Gastrocnemius medialis (tissue), 4 donors: ENCODE measurements around the gene SPEM1. TPM values are rescaled to one million over a fixed set of nuclear protein-coding genes. Genes with fewer than 3 reads are reported as not detected.
A peak's percentile ranks its signal among the peaks of the same experiment; 100 is the strongest.

Source experiments
- ATAC-seq, 2 donors: fragments of 150-250 bp; one replicate each; pipeline ENCODE4 v1.9.1; 2016
- DNase-seq, 2 donors: peaks; one replicate each; pipeline ENCODE4 v3.0.0-alpha.2; 2019
- H3K27ac ChIP-seq, 4 donors: fragments of 200-600 bp; sonication (generic); 1 replicate in 1 of 4; 2 replicates in 3 of 4; pipeline ENCODE4 v1.5.1; 2016 to 2018; ENCODE audit warnings: mild to moderate bottlenecking in 2 of 4, moderate library complexity in 1 of 4
- H3K27me3 ChIP-seq, 3 donors: fragments of 200-600 bp; sonication (generic) in 2 of 3; 1 replicate in 1 of 3; 2 replicates in 2 of 3; pipeline versions ENCODE4 v1.5.1 to v1.6.0; 2016 to 2019; ENCODE audit warnings: mild to moderate bottlenecking in 1 of 3, moderate library complexity in 1 of 3
- H3K36me3 ChIP-seq, 2 donors: fragments of 200-600 bp; sonication (generic) in 1 of 2; one replicate each; pipeline ENCODE4 v1.5.1; 2017 to 2018
- H3K4me1 ChIP-seq, 2 donors: fragments of 200-600 bp; sonication (generic) in 1 of 2; one replicate each; pipeline ENCODE4 v1.5.1; 2016 to 2017; ENCODE audit warnings: mild to moderate bottlenecking in 2 of 2
- H3K4me3 ChIP-seq, 4 donors: fragments of 200-600 bp; sonication (generic) in 3 of 4; 1 replicate in 1 of 4; 2 replicates in 3 of 4; pipeline ENCODE4 v1.5.1; 2016 to 2019; ENCODE audit warnings: mild to moderate bottlenecking in 2 of 4
- H3K9me3 ChIP-seq, 3 donors: fragments of 200-600 bp; sonication (generic) in 2 of 3; 1 replicate in 1 of 3; 2 replicates in 2 of 3; pipeline ENCODE4 v1.5.1; 2016 to 2019
- POLR2A ChIP-seq, 2 donors: fragments of 450-650 bp; IDR thresholded peaks; one replicate each; pipeline ENCODE4 v1.6.1; 2017; ENCODE audit warnings: antibody characterized with exemption in 2 of 2, mild to moderate bottlenecking in 2 of 2, moderate library complexity in 2 of 2
- in situ Hi-C, 4 donors: fragments of 200-750 bp; cut with MboI; loops; one replicate each; pipeline versions ENCODE4 v1.15.0 to v1.8.0; 2017; ENCODE audit warnings: low sequenced_read_pairs in 4 of 4
- intact Hi-C: fragments of 100-400 bp; cut with DNase I; formaldehyde crosslinking; loops from one replicate; pipeline ENCODE4 v1.15.1; 2023; ENCODE audit warnings: low total_unique reads
- total RNA-seq, 4 donors: library from RNA; depleted of rRNA; stranded (reverse); fragments of >200 nt; gene quantifications; one replicate each; pipeline versions ENCODE4 v1.1.0 to v1.2.3, GENCODE V29; 2016
- TF ChIP-seq, protein P1 (sequence below), 5 experiments: fragments of 450-650 bp in 3 of 5; fragments of 200-600 bp in 2 of 5; sonication (generic) in 2 of 5; IDR thresholded peaks in 4 of 5; conservative IDR thresholded peaks in 1 of 5; 1 replicate in 4 of 5; 2 replicates in 1 of 5; pipeline ENCODE4 v1.5.1; 2016 to 2019; ENCODE audit warnings: antibody characterized with exemption in 5 of 5, mild to moderate bottlenecking in 3 of 5, moderate library complexity in 3 of 5

The SPEM1 gene
- total RNA-seq, 4 donors from 2014 or later: not detected

DNA sequence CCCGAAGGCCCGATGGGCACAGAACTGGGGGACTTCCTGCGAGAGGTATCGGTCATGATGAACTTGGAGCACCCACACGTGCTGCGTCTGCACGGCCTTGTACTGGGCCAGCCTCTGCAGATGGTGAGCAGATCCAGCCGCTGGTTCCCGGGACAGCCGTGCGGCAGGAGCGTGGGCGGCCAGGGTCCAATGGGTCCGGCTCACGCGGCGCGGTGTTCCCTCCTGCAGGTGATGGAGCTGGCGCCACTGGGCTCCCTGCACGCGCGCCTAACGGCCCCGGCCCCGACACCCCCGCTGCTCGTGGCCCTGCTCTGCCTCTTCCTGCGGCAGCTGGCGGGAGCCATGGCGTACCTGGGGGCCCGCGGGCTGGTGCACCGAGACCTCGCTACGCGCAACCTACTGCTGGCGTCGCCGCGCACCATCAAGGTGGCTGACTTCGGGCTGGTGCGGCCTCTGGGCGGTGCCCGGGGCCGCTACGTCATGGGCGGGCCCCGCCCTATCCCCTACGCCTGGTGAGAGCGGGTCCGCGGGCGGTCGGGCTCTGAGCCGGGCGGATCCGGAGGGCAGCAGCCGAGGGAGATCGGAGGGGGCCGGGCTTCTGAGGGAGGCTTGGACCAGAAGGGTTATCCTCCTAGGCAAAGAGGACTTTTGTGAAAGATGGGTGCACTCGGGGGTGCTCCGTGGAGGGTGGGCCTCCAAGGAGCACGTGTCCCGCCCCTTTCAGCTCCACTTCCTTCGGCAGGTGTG is 36.2 kb upstream of the SPEM1 start:
- intact Hi-C loops: no loop called here
- Histone ChIP-seq H3K27me3 (peaks cover 17 to 29% (median 24%) of the 10 kb centered on the region in 3 donors), H3K27ac (no peak overlapping the region)

DNA sequence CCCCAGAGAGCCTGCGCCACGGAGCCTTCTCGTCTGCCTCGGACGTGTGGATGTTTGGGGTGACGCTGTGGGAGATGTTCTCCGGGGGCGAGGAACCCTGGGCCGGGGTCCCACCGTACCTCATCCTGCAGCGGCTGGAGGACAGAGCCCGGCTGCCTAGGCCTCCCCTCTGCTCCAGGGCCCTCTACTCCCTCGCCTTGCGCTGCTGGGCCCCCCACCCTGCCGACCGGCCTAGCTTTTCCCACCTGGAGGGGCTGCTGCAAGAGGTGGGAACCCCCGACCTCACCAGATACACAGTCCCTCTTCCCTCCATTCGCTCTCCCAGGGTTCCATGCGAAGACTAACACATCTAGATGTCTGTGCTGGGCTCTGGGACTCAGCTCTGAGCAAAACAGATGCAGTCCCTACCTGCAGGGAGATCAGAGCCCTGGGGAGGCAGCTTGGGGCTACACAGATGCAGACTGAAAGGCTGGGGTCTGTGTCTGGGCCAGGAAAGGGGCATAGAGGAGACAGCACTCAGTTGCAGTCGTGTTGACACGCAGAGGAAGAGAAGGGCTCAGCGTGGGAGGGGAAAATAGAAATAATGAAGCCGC is 35.5 kb upstream of the SPEM1 start:
- peaks cover 18 to 25% of the 10 kb centered on the region in 2 donors for H3K4me1 ChIP-seq
- H3K36me3 ChIP-seq: peaks cover 0 to 3% of the 10 kb centered on the region in 2 donors
- H3K27me3 ChIP-seq: peaks cover 17 to 29% (median 24%) of the 10 kb centered on the region in 3 donors
- TF ChIP-seq POLR2A (IDR thresholded peaks at IDR 0.05): no peak
- TF ChIP-seq, protein P1, sequence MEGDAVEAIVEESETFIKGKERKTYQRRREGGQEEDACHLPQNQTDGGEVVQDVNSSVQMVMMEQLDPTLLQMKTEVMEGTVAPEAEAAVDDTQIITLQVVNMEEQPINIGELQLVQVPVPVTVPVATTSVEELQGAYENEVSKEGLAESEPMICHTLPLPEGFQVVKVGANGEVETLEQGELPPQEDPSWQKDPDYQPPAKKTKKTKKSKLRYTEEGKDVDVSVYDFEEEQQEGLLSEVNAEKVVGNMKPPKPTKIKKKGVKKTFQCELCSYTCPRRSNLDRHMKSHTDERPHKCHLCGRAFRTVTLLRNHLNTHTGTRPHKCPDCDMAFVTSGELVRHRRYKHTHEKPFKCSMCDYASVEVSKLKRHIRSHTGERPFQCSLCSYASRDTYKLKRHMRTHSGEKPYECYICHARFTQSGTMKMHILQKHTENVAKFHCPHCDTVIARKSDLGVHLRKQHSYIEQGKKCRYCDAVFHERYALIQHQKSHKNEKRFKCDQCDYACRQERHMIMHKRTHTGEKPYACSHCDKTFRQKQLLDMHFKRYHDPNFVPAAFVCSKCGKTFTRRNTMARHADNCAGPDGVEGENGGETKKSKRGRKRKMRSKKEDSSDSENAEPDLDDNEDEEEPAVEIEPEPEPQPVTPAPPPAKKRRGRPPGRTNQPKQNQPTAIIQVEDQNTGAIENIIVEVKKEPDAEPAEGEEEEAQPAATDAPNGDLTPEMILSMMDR (IDR thresholded peaks at IDR 0.05 in 4 of 5, conservative IDR thresholded peaks at IDR 0.05 in 1 of 5): no peak
- H3K4me3 ChIP-seq: peak overlapping the region in 3 of 4 donors; percentile 42 to 49 (median 44)
- no peaks in the 10 kb centered on the region for H3K9me3 ChIP-seq
- no peak overlapping the region for H3K27ac ChIP-seq
- no peak for ATAC-seq
- intact Hi-C loops: no loop called here
- DNase-seq: no peak
- in situ Hi-C loops: no loop called here

More for the DNA sequence above, 36.2 kb upstream of the SPEM1 start:
- TF ChIP-seq, protein P1 (IDR thresholded peaks at IDR 0.05 in 4 of 5, conservative IDR thresholded peaks at IDR 0.05 in 1 of 5): no peak
- TF ChIP-seq POLR2A (IDR thresholded peaks at IDR 0.05): no peak
- Histone ChIP-seq H3K36me3 (no peaks in the 10 kb centered on the region), H3K9me3 (no peaks in the 10 kb centered on the region), H3K4me3 (peak overlapping the region; percentile 42 to 61 (median 46)), H3K4me1 (peaks cover 18 to 25% of the 10 kb centered on the region in 2 donors)
- in situ Hi-C loops: no loop called here
- DNase-seq: no peak
- ATAC-seq: peak in 1 of 2 donors; percentile 38

DNA sequence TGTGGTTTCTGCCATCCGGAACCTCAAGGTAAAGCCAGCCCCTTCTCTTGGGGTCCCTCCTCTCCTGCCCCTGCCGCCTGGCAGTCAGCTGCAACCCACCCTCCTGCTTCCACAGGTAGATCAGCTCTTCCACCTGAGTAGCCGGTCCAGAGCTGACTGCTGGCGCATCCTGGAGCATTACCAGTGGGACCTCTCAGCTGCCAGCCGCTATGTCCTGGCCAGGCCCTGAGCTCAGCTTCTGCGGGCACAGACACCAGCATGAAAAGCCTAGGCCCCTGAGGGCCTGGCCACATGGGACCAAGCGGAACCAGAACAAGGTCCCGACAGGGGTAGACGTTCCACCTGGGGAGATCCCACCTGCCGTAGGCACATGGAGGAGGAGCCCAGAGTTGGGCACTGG is 31.3 kb upstream of the SPEM1 start:
- in situ Hi-C loops (no loop called here), intact Hi-C loops (no loop called here)
- H3K27ac ChIP-seq: no peak overlapping the region
- H3K36me3 ChIP-seq: peaks cover 0 to 22% of the 10 kb centered on the region in 2 donors
- DNase-seq (no peak), ATAC-seq (no peak)
- no peak for TF ChIP-seq POLR2A (IDR thresholded peaks at IDR 0.05)
- TF ChIP-seq, protein P1 (IDR thresholded peaks at IDR 0.05 in 4 of 5, conservative IDR thresholded peaks at IDR 0.05 in 1 of 5): no peak
- H3K4me3 ChIP-seq: no peak overlapping the region
- peaks cover 1 to 7% (median 3%) of the 10 kb centered on the region in 3 donors for H3K27me3 ChIP-seq
- no peaks in the 10 kb centered on the region for H3K9me3 ChIP-seq
- peaks cover 8 to 11% of the 10 kb centered on the region in 2 donors for H3K4me1 ChIP-seq

DNA sequence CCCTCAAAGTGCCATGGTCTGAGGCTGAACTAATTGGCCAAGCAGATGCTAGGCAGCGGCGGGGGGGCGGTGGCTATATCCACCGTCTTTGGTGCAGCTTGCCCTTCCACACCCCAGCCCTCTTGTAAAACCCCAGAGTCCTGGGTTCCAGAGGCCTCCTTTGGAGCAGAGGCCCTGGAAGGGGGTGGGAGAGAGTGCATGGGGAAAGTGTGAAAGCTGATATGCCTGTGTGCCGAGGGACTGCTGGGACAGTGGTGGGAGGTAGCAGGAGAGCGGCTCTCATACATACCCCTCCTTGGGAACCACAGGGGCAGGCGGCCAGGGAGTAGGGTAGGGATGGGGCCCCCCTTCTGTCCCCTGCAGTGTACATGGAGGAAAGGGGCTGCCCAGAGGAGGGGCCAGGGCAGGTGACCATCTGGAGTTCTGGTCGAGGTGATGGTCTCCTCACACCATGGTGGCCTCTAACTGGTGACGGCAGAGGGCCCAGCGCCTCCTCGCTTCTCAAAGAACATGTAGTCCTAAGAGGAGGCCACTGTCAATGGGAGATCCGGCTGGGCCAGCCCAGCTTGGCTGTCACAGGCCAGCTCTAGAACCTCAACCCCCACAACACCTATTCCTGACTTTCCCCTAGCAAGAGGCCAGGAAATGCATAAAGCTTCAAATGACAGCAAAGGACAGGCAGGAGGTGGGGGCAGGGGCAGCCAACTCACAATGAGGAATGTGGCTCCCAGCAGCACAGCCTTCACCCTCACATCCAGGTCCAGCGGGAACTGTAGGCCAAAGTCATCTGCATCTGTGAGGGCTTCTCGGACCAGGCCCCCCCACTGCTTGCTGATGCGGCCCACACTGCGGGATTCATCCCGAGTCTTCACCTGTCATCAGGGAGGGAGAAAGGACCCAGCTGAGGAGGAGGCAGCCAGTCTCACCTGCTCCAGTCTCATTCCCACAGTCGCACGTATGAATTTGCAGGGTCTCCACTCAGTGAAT is 29.9 kb upstream of the SPEM1 start:
- ATAC-seq (no peak), DNase-seq (no peak)
- intact Hi-C loops: no loop called here
- H3K4me1 ChIP-seq: peaks cover 9 to 10% of the 10 kb centered on the region in 2 donors
- H3K4me3 ChIP-seq: no peak overlapping the region
- no peak for TF ChIP-seq POLR2A (IDR thresholded peaks at IDR 0.05)
- TF ChIP-seq, protein P1 (IDR thresholded peaks at IDR 0.05 in 4 of 5, conservative IDR thresholded peaks at IDR 0.05 in 1 of 5): no peak
- in situ Hi-C loops: no loop called here
- no peaks in the 10 kb centered on the region for H3K27me3 ChIP-seq
- peaks cover 0 to 22% of the 10 kb centered on the region in 2 donors for H3K36me3 ChIP-seq
- H3K27ac ChIP-seq: no peak overlapping the region
- H3K9me3 ChIP-seq: no peaks in the 10 kb centered on the region
